HG03521 (cell line): Measurements from ENCODE around the gene F12.

ENCODE experiments used
- ATAC-seq: cut with Tn5 transposase; IDR thresholded peaks from one replicate; pipeline ENCODE4 v1.9.1; 2021; ENCODE audit warnings: mild to moderate bottlenecking, moderate library complexity; ENCODE audit not compliant: unreplicated experiment

Gene F12

GRCh38 chr5:177357459-177358351 lies 51.7 kb downstream of the F12 start, which contains the start of gene RGS14:
RGS14 (plus strand) TSS chr5:177357924; CDS start chr5:177358025, 101 bp downstream.
- peak; percentile 91 for ATAC-seq

GRCh38 chr5:177357146-177357458 lies 52.3 kb downstream of the F12 start:
- no peak for ATAC-seq

GRCh38 chr5:177356746-177357145 lies 52.6 kb downstream of the F12 start:
- no peak for ATAC-seq

GRCh38 chr5:177355868-177356168 lies 53.5 kb downstream of the F12 start:
- no peak for ATAC-seq

- no peak for ATAC-seq
Observed at GRCh38 chr5:177355162-177355867, 54.0 kb downstream of the F12 start.

- no peak for ATAC-seq
Observed at GRCh38 chr5:177354711-177355110, 54.7 kb downstream of the F12 start.

- no peak for ATAC-seq
Observed at GRCh38 chr5:177354256-177354655, 55.1 kb downstream of the F12 start.

GRCh38 chr5:177353093-177353492 lies 56.3 kb downstream of the F12 start:
- no peak for ATAC-seq
